Naive thymus-derived CD4-positive, alpha-beta T cell (primary cell): Measurements from ENCODE around the gene JDP2. TPM values are rescaled to one million over a fixed set of nuclear protein-coding genes. Genes with fewer than 3 reads are reported as not detected.

ENCODE experiments used
- ATAC-seq: fragments of 150-1000 bp; cut with Tn5 transposase; 2 replicates; pipeline ENCODE4 v1.10.0; 2021; ENCODE audit warnings: mild to moderate bottlenecking, moderate library complexity
- CTCF ChIA-PET: fragments of 350-600 bp; sonication (Branson Sonifier 250); formaldehyde crosslinking; loops from one replicate; lab custom pipeline; 2021; ENCODE audit warnings: antibody characterized with exemption; lab: Charles Lee
- POLR2A ChIA-PET: fragments of 350-600 bp; sonication (Branson Sonifier 250); formaldehyde crosslinking; loops from one replicate; lab custom pipeline; 2021; ENCODE audit warnings: antibody characterized with exemption, inconsistent platforms; lab: Charles Lee
- DNase-seq, 9 donors: peaks; one replicate each; pipeline versions ENCODE4 v3.0.0 to v3.0.0-alpha.2; 2020 to 2022; ENCODE audit warnings: mixed read lengths in 1 of 9
- H3K27ac ChIP-seq: one replicate; pipeline ENCODE4 v1.7.0; 2013; ENCODE audit warnings: mild to moderate bottlenecking, low read depth, low read length, moderate library complexity
- H3K27me3 ChIP-seq, 2 donors: one replicate each; pipeline ENCODE4 v1.7.0; 2013; ENCODE audit warnings: low read length in 2 of 2, mild to moderate bottlenecking in 2 of 2, moderate library complexity in 2 of 2; ENCODE audit not compliant: control insufficient read depth in 2 of 2, insufficient read depth in 2 of 2
- H3K36me3 ChIP-seq, 3 experiments: 1 replicate in 2 of 3; 2 replicates in 1 of 3; pipeline ENCODE4 v1.7.0; 2013; ENCODE audit warnings: low read length in 3 of 3, mild to moderate bottlenecking in 3 of 3, moderate library complexity in 1 of 3; ENCODE audit not compliant: insufficient read depth in 3 of 3, control insufficient read depth in 2 of 3
- H3K4me1 ChIP-seq, 2 donors: one replicate each; pipeline ENCODE4 v1.7.0; 2013; ENCODE audit warnings: low read length in 2 of 2, mild to moderate bottlenecking in 2 of 2, moderate library complexity in 1 of 2; ENCODE audit not compliant: control insufficient read depth in 2 of 2, insufficient read depth in 2 of 2
- H3K4me3 ChIP-seq: 2 replicates; pipeline ENCODE4 v1.7.0; 2013; ENCODE audit warnings: mild to moderate bottlenecking, low read length
- H3K9me3 ChIP-seq, 3 experiments: 1 replicate in 2 of 3; 2 replicates in 1 of 3; pipeline ENCODE4 v1.7.0; 2013; ENCODE audit warnings: low read length in 3 of 3; ENCODE audit not compliant: control insufficient read depth in 2 of 3
- H3K27ac Mint-ChIP-seq, 9 donors: one replicate each; pipeline ENCODE4 v1.8.0; 2020 to 2022; ENCODE audit warnings: mixed read lengths in 9 of 9, mild to moderate bottlenecking in 8 of 9, moderate library complexity in 5 of 9, inconsistent platforms in 2 of 9
- H3K27me3 Mint-ChIP-seq, 5 donors: one replicate each; pipeline ENCODE4 v1.8.0; 2021 to 2022; ENCODE audit warnings: mixed read lengths in 5 of 5, mild to moderate bottlenecking in 1 of 5
- H3K36me3 Mint-ChIP-seq, 5 donors: one replicate each; pipeline ENCODE4 v1.8.0; 2020 to 2022; ENCODE audit warnings: mixed read lengths in 5 of 5, mild to moderate bottlenecking in 3 of 5, inconsistent platforms in 1 of 5
- H3K4me1 Mint-ChIP-seq, 7 donors: one replicate each; pipeline ENCODE4 v1.8.0; 2020 to 2022; ENCODE audit warnings: mixed read lengths in 7 of 7, mild to moderate bottlenecking in 3 of 7, inconsistent platforms in 1 of 7
- H3K4me3 Mint-ChIP-seq, 10 donors: one replicate each; pipeline ENCODE4 v1.8.0; 2020 to 2022; ENCODE audit warnings: mild to moderate bottlenecking in 10 of 10, mixed read lengths in 10 of 10, moderate library complexity in 6 of 10, inconsistent platforms in 2 of 10
- H3K9me3 Mint-ChIP-seq, 11 donors: one replicate each; pipeline ENCODE4 v1.8.0; 2020 to 2022; ENCODE audit warnings: mixed read lengths in 11 of 11, mild to moderate bottlenecking in 4 of 11, inconsistent platforms in 1 of 11, moderate library complexity in 1 of 11
- intact Hi-C, 2 donors: fragments of 100-400 bp; cut with micrococcal nuclease; formaldehyde crosslinking; loops; one replicate each; pipeline ENCODE4 v1.15.1; 2023
- polyA plus RNA-seq, 2 donors: library from polyadenylated mRNA; unstranded; fragments of 300-500 nt; fragmentation: Illumina TruSeq; gene quantifications; one replicate each; pipeline ENCODE4 v1.2.3, GENCODE V29; 2021
- total RNA-seq, 6 experiments: library from RNA in 5 of 6; stranded (reverse) in 5 of 6; gene quantifications; 1 replicate in 5 of 6; 2 replicates in 1 of 6; pipeline ENCODE4 v1.2.3 and lab custom pipeline; 2021 to 2026

JDP2 gene
- total and polyA plus RNA-seq, 7 experiments from 2014 or later: 0.86 to 29.0 (median 1.5) TPM; not detected in 2

- POLR2A ChIA-PET: no interaction called here
- intact Hi-C loops: loop anchor here (1.0 kb wide), 2 partner anchors 38 to 43 kb away; no protein-coding TSS in a partner anchor
- Mint-ChIP-seq H3K27me3 (no peaks in the 10 kb centered on the region), H3K4me1 (peaks cover 38 to 68% (median 53%) of the 10 kb centered on the region in 7 donors), H3K36me3 (peaks cover 0 to 10% (median 0%) of the 10 kb centered on the region in 5 donors), H3K4me3 (no peak overlapping the region), H3K9me3 (peaks cover 0 to 5% (median 0%) of the 10 kb centered on the region in 11 donors), H3K27ac (peak overlapping the region in 2 of 9 donors; percentile 43 to 72)
- H3K9me3 ChIP-seq: no peaks in the 10 kb centered on the region
- no peaks in the 10 kb centered on the region for H3K36me3 ChIP-seq
- H3K4me1 ChIP-seq: peaks cover 31 to 44% of the 10 kb centered on the region in 2 donors
- H3K27me3 ChIP-seq: no peaks in the 10 kb centered on the region
- ATAC-seq (no peak), DNase-seq (peak in 1 of 9 donors; percentile 23)
- no peak overlapping the region for H3K4me3 ChIP-seq
- CTCF ChIA-PET: interaction anchor here (0.6 to 1.5 kb wide), 2 partner anchors 20 to 43 kb away, joined by 3 to 9 read pairs; no protein-coding TSS in a partner anchor
- no peak overlapping the region for H3K27ac ChIP-seq
Measured at GRCh38 chr14:75518625-75519024, 90.8 kb downstream of the JDP2 start.

- H3K4me3 ChIP-seq: no peak overlapping the region
- no peak for ATAC-seq
- POLR2A ChIA-PET: no interaction called here
- H3K4me1 ChIP-seq: peaks cover 39 to 46% of the 10 kb centered on the region in 2 donors
- H3K4me3 Mint-ChIP-seq: no peak overlapping the region
- peaks cover 0 to 5% (median 0%) of the 10 kb centered on the region in 11 donors for H3K9me3 Mint-ChIP-seq
- no peaks in the 10 kb centered on the region for H3K27me3 ChIP-seq
- no peaks in the 10 kb centered on the region for H3K27me3 Mint-ChIP-seq
- peaks cover 45 to 75% (median 61%) of the 10 kb centered on the region in 7 donors for H3K4me1 Mint-ChIP-seq
- DNase-seq: no peak
- intact Hi-C loops: no loop called here
- CTCF ChIA-PET: interaction anchor here (0.6 to 1.5 kb wide), 2 partner anchors 20 to 42 kb away, joined by 3 to 9 read pairs; no protein-coding TSS in a partner anchor
- peaks cover 0 to 17% (median 2%) of the 10 kb centered on the region in 5 donors for H3K36me3 Mint-ChIP-seq
- no peak overlapping the region for H3K27ac ChIP-seq
- peak overlapping the region in 2 of 9 donors; percentile 99 for H3K27ac Mint-ChIP-seq
- H3K9me3 ChIP-seq: no peaks in the 10 kb centered on the region
- H3K36me3 ChIP-seq: no peaks in the 10 kb centered on the region
Measured at GRCh38 chr14:75519394-75519793, 91.6 kb downstream of the JDP2 start.

- CTCF ChIA-PET: interaction anchor here (0.6 to 3.8 kb wide), 2 partner anchors 41 to 71 kb away, joined by 3 to 21 read pairs; no protein-coding TSS in a partner anchor
- Mint-ChIP-seq H3K4me3 (no peak overlapping the region), H3K27ac (peak overlapping the region; percentile 41 to 99 (median 92)), H3K9me3 (peaks cover 0 to 5% (median 0%) of the 10 kb centered on the region in 11 donors), H3K36me3 (peaks cover 3 to 24% (median 8%) of the 10 kb centered on the region in 5 donors), H3K4me1 (peaks cover 50 to 79% (median 66%) of the 10 kb centered on the region in 7 donors), H3K27me3 (no peaks in the 10 kb centered on the region)
- Histone ChIP-seq H3K27me3 (no peaks in the 10 kb centered on the region), H3K9me3 (no peaks in the 10 kb centered on the region), H3K27ac (peak overlapping the region; percentile 82), H3K4me3 (no peak overlapping the region), H3K36me3 (peaks cover 0 to 4% (median 0%) of the 10 kb centered on the region in 3 experiments), H3K4me1 (peaks cover 42 to 46% of the 10 kb centered on the region in 2 donors)
- no peak for DNase-seq
- intact Hi-C loops: loop anchor here (5.0 kb wide), 3 partner anchors 57 to 467 kb away; partner anchors contain the start of genes FLVCR2 (in 1 of the 2), IFT43 (in 1 of the 2) and TMED10 (in 1 of the 2)
- POLR2A ChIA-PET: interaction anchor here (3.0 to 7.3 kb wide), 2 partner anchors 11 to 20 kb away, joined by 14 to 51 read pairs; no protein-coding TSS in a partner anchor
- no peak for ATAC-seq
Measured at GRCh38 chr14:75519826-75520728, 92.3 kb downstream of the JDP2 start.

- intact Hi-C loops: loop anchor here (5.0 kb wide), 3 partner anchors 56 to 466 kb away; partner anchors contain the start of genes FLVCR2 (in 1 of the 2), IFT43 (in 1 of the 2) and TMED10 (in 1 of the 2)
- H3K27ac Mint-ChIP-seq: peak overlapping the region; percentile 74 to 99 (median 93)
- Histone ChIP-seq H3K36me3 (peaks cover 0 to 5% (median 0%) of the 10 kb centered on the region in 3 experiments), H3K27ac (peak overlapping the region; percentile 82), H3K4me1 (peaks cover 38 to 44% of the 10 kb centered on the region in 2 donors), H3K4me3 (no peak overlapping the region), H3K27me3 (no peaks in the 10 kb centered on the region), H3K9me3 (no peaks in the 10 kb centered on the region)
- peaks cover 43 to 79% (median 66%) of the 10 kb centered on the region in 7 donors for H3K4me1 Mint-ChIP-seq
- peaks cover 3 to 29% (median 10%) of the 10 kb centered on the region in 5 donors for H3K36me3 Mint-ChIP-seq
- peak overlapping the region in 7 of 10 donors; percentile 20 to 94 (median 29) for H3K4me3 Mint-ChIP-seq
- ChIA-PET CTCF (interaction anchor here (0.7 to 3.8 kb wide), 3 partner anchors 8 to 67 kb away, joined by 3 to 21 read pairs (median 4); no protein-coding TSS in a partner anchor), POLR2A (interaction anchor here (1.1 to 7.3 kb wide), 3 partner anchors 10 to 40 kb away, joined by 3 to 51 read pairs (median 14); no protein-coding TSS in a partner anchor)
- DNase-seq: no peak
- peaks cover 0 to 5% (median 0%) of the 10 kb centered on the region in 11 donors for H3K9me3 Mint-ChIP-seq
- no peak for ATAC-seq
- H3K27me3 Mint-ChIP-seq: no peaks in the 10 kb centered on the region
Measured at GRCh38 chr14:75520852-75521251, 93.0 kb downstream of the JDP2 start.

GRCh38 chr14:75521415-75522199 is 93.8 kb downstream of the JDP2 start:
- Mint-ChIP-seq H3K27ac (peak overlapping the region; percentile 91 to 99 (median 95)), H3K36me3 (peaks cover 3 to 34% (median 18%) of the 10 kb centered on the region in 5 donors), H3K4me3 (peak overlapping the region; percentile 92 to 100 (median 98)), H3K9me3 (peaks cover 0 to 2% (median 0%) of the 10 kb centered on the region in 11 donors), H3K4me1 (peaks cover 50 to 81% (median 69%) of the 10 kb centered on the region in 7 donors), H3K27me3 (no peaks in the 10 kb centered on the region)
- H3K9me3 ChIP-seq: no peaks in the 10 kb centered on the region
- ATAC-seq: no peak
- H3K27ac ChIP-seq: peak overlapping the region; percentile 82
- intact Hi-C loops: loop anchor here (1.0 to 5.0 kb wide), 12 partner anchors 8 to 466 kb away; partner anchors contain the start of genes ERG28 (in 1 of the 2), FLVCR2 (in 1 of the 2), IFT43 (in 1 of the 2) and TMED10 (in 1 of the 2)
- no peaks in the 10 kb centered on the region for H3K27me3 ChIP-seq
- H3K36me3 ChIP-seq: peaks cover 0 to 11% (median 0%) of the 10 kb centered on the region in 3 experiments
- ChIA-PET POLR2A (interaction anchor here (1.0 to 7.3 kb wide), 6 partner anchors 9 to 519 kb away, joined by 3 to 51 read pairs (median 4); partner anchors contain the start of gene EIF2B2), CTCF (interaction anchor here (0.5 to 3.8 kb wide), 6 partner anchors 8 to 457 kb away, joined by 3 to 21 read pairs (median 4); no protein-coding TSS in a partner anchor)
- peak in 1 of 9 donors; percentile 39 for DNase-seq
- peak overlapping the region; percentile 84 for H3K4me3 ChIP-seq
- H3K4me1 ChIP-seq: peaks cover 44% of the 10 kb centered on the region in 2 donors
